Gastroesophageal sphincter (tissue), 4 donors: ENCODE results near the gene RBP3. TPM values are rescaled to one million over a fixed set of nuclear protein-coding genes. Genes with fewer than 3 reads are reported as not detected.

ENCODE experiments used
- ATAC-seq: fragments of 150-250 bp; one replicate; pipeline ENCODE4 v1.9.1; 2016; ENCODE audit warnings: mild to moderate bottlenecking, moderate library complexity
- H3K27ac ChIP-seq, 4 donors: fragments of 200-600 bp; sonication (generic) in 3 of 4; 1 replicate in 3 of 4; 2 replicates in 1 of 4; pipeline ENCODE4 v1.5.1; 2016 to 2019
- H3K27me3 ChIP-seq: fragments of 200-600 bp; sonication (generic); one replicate; pipeline ENCODE4 v1.5.1; 2019
- H3K36me3 ChIP-seq, 2 donors: fragments of 200-600 bp; sonication (generic); one replicate each; pipeline ENCODE4 v1.5.1; 2019; ENCODE audit warnings: control low read depth in 1 of 2
- H3K4me1 ChIP-seq, 3 donors: fragments of 200-600 bp; sonication (generic); 1 replicate in 2 of 3; 2 replicates in 1 of 3; pipeline ENCODE4 v1.5.1; 2016 to 2019; ENCODE audit warnings: control low read depth in 2 of 3
- H3K4me3 ChIP-seq, 2 donors: fragments of 200-600 bp; sonication (generic); one replicate each; pipeline ENCODE4 v1.5.1; 2019; ENCODE audit warnings: mild to moderate bottlenecking in 1 of 2, moderate library complexity in 1 of 2
- H3K9me3 ChIP-seq, 3 donors: fragments of 200-600 bp; sonication (generic); one replicate each; pipeline ENCODE4 v1.5.1; 2017 to 2019; ENCODE audit warnings: control low read depth in 2 of 3
- CTCF ChIP-seq, 4 experiments: fragments of 200-600 bp in 2 of 4; fragments of 450-650 bp in 2 of 4; sonication (generic) in 1 of 4; IDR thresholded peaks; one replicate each; pipeline ENCODE4 v1.5.1; 2017 to 2019; ENCODE audit warnings: antibody characterized with exemption in 4 of 4, mild to moderate bottlenecking in 2 of 4, moderate library complexity in 2 of 4
- EP300 ChIP-seq: sonication (generic); formaldehyde crosslinking; IDR thresholded peaks from one replicate; pipeline ENCODE4 v1.6.1; 2017; ENCODE audit warnings: antibody characterized with exemption, mild to moderate bottlenecking
- POLR2A ChIP-seq, 2 donors: fragments of 450-650 bp; IDR thresholded peaks; one replicate each; pipeline ENCODE4 v1.6.1; 2017; ENCODE audit warnings: antibody characterized with exemption in 2 of 2, mild to moderate bottlenecking in 2 of 2, moderate library complexity in 1 of 2
- POLR2AphosphoS5 ChIP-seq: sonication (generic); formaldehyde crosslinking; IDR thresholded peaks from one replicate; pipeline ENCODE4 v1.6.1; 2017; ENCODE audit warnings: antibody characterized with exemption
- WGBS, 2 donors: methylation state at CpG; one replicate each; pipeline ENCODE4 v1.1.5; 2018; ENCODE audit warnings: low coverage in 1 of 2; 5-methylcytosine and 5-hydroxymethylcytosine counted together
- total RNA-seq, 4 donors: library from RNA; depleted of rRNA; stranded (reverse); fragments of >200 nt; gene quantifications; one replicate each; pipeline ENCODE4 v1.1.0, GENCODE V29; 2016

Gene RBP3
- total RNA-seq, 4 donors from 2014 or later: not detected

DNA sequence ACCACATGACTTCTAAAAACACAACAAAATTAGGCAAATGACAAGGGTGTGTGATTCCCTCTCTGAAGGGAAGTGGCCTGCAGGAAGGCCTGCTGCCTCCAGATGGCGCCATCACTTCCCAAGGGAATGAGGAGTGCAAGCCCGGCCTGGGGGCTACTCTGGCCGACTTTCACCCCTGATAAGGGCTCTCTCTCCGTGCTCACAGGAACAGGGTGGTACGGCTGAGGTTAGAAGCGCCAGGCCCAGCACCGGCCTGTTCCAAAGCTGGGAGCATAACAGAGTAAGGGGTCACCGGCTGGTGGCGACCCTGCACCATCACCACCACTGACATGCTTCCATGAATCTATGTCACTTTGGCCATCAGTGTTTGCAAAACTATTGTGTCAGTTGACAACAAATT, 13.1 kb downstream of the RBP3 start:
- Histone ChIP-seq H3K27ac (no peak overlapping the region), H3K27me3 (no peaks in the 10 kb centered on the region), H3K4me3 (no peak overlapping the region), H3K4me1 (no peaks in the 10 kb centered on the region), H3K9me3 (no peaks in the 10 kb centered on the region), H3K36me3 (no peaks in the 10 kb centered on the region)
- no peak for ATAC-seq
- 40 to 69% methylated on average over 3 to 6 of the region's 9 CpGs for WGBS, 2 donors
- TF ChIP-seq POLR2A (IDR thresholded peaks at IDR 0.05) (no peak), CTCF (IDR thresholded peaks at IDR 0.05) (peak in 3 of 4 experiments; percentile 31 to 72 (median 50)), EP300 (no peak), POLR2AphosphoS5 (no peak)

GRCh38 chr10:47362199-47362598, 14.0 kb downstream of the RBP3 start:
- no peak for ATAC-seq
- no peaks in the 10 kb centered on the region for H3K9me3 ChIP-seq
- H3K27ac ChIP-seq: no peak overlapping the region
- no peaks in the 10 kb centered on the region for H3K27me3 ChIP-seq
- no peaks in the 10 kb centered on the region for H3K4me1 ChIP-seq
- no peaks in the 10 kb centered on the region for H3K36me3 ChIP-seq
- H3K4me3 ChIP-seq: no peak overlapping the region
- TF ChIP-seq POLR2A (IDR thresholded peaks at IDR 0.05) (no peak), CTCF (IDR thresholded peaks at IDR 0.05) (no peak), EP300 (no peak), POLR2AphosphoS5 (no peak)
- WGBS, 2 donors: 89 to 100% methylated on average over 1 to 3 of the region's 3 CpGs

DNA sequence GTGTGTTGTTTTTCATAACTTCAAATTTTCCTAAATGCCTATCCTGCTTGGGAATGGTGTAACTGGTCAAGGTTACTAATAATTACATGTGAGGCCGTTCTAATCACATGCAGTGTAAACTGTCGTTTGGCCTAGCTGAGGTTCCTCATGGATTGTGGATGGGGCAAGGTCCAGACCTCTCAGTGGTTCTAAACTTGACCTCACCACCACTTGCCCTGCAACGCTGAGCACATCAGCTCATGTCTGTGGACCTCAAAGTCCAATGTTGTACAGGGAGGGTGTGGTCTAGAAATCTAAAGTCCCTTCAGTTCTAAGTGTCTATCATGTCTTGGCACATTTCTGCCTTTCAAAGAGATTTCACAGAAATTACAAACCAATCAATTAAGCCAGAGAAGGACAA, 15.6 kb downstream of the RBP3 start:
- ATAC-seq: no peak
- 85% methylated on average over 2 of the region's 3 CpGs; no CpG with 5 or more reads in 1 of the 2 donors for WGBS, 2 donors

GRCh38 chr10:47364366-47364765, 16.2 kb downstream of the RBP3 start:
- no peaks in the 10 kb centered on the region for H3K27me3 ChIP-seq
- H3K27ac ChIP-seq: no peak overlapping the region
- H3K9me3 ChIP-seq: no peaks in the 10 kb centered on the region
- H3K4me1 ChIP-seq: no peaks in the 10 kb centered on the region
- H3K4me3 ChIP-seq: no peak overlapping the region
- WGBS, 2 donors: 71 to 78% methylated on average over 2 to 4 of the region's 4 CpGs
- ATAC-seq: no peak
- no peaks in the 10 kb centered on the region for H3K36me3 ChIP-seq
- TF ChIP-seq EP300: no peak
- TF ChIP-seq POLR2AphosphoS5: no peak
- TF ChIP-seq CTCF (IDR thresholded peaks at IDR 0.05): no peak
- no peak for TF ChIP-seq POLR2A (IDR thresholded peaks at IDR 0.05)

More for the DNA sequence above, 15.6 kb downstream of the RBP3 start:
- Histone ChIP-seq H3K27me3 (no peaks in the 10 kb centered on the region), H3K4me3 (no peak overlapping the region), H3K4me1 (no peaks in the 10 kb centered on the region), H3K27ac (no peak overlapping the region), H3K9me3 (no peaks in the 10 kb centered on the region), H3K36me3 (no peaks in the 10 kb centered on the region)
- TF ChIP-seq POLR2AphosphoS5 (no peak), POLR2A (IDR thresholded peaks at IDR 0.05) (no peak), EP300 (no peak), CTCF (IDR thresholded peaks at IDR 0.05) (no peak)

DNA sequence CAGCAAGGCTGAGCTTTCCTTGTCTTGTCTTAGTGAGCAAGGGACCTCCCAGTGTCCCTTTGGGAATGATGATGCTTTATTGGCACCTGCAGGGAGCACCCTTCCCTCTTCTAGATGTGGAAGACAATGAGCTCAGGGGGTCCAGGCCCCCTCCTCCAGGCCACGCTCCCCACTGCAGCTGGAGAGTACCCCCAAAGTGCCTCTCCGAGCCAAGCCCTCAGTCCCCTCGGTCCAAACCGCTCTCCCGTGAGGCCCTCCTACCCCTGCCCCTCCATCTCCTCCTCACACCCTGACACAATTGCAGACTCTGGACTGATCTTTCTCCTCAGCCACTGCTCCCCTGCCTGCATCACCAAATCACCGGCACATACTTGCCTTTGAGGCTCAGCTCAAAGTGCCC, 16.7 kb downstream of the RBP3 start:
- no peaks in the 10 kb centered on the region for H3K4me1 ChIP-seq
- TF ChIP-seq POLR2A (IDR thresholded peaks at IDR 0.05): no peak
- TF ChIP-seq POLR2AphosphoS5: no peak
- no peak for TF ChIP-seq CTCF (IDR thresholded peaks at IDR 0.05)
- no peak for TF ChIP-seq EP300
- H3K9me3 ChIP-seq: no peaks in the 10 kb centered on the region
- no peaks in the 10 kb centered on the region for H3K27me3 ChIP-seq
- 88 to 100% methylated on average over 3 to 4 of the region's 6 CpGs for WGBS, 2 donors
- no peaks in the 10 kb centered on the region for H3K36me3 ChIP-seq
- no peak for ATAC-seq
- no peak overlapping the region for H3K4me3 ChIP-seq
- no peak overlapping the region for H3K27ac ChIP-seq
